HCT116 (cell line): Measurements from ENCODE around the gene SLFN5. TPM values are rescaled to one million over a fixed set of nuclear protein-coding genes. Genes with fewer than 3 reads are reported as not detected.

Source experiments
- ATAC-seq: fragments of 200-7000 bp; cut with Tn5 transposase; 2 replicates; pipeline ENCODE4 v1.9.1; 2020; ENCODE audit warnings: mild to moderate bottlenecking, moderate library complexity
- BruUV-seq: library from RNA; stranded (reverse); fragments of 400-500 nt; replicated peaks from 2 replicates; lab custom pipeline; 2021; lab: Mats Ljungman, UMichigan
- CTCF ChIA-PET: fragments of 300-600 bp; sonication (Branson Sonifier 250); formaldehyde crosslinking; loops from one replicate; lab custom pipeline; 2021; ENCODE audit warnings: antibody characterized with exemption; lab: Charles Lee
- POLR2A ChIA-PET: fragments of 300-600, 350-600 bp; sonication (Branson Sonifier 250); formaldehyde crosslinking; loops from one replicate; lab custom pipeline; 2021; ENCODE audit warnings: antibody characterized with exemption; lab: Charles Lee
- RAD21 ChIA-PET, 2 experiments: fragments of 300-600 bp; sonication (Branson Sonifier 250); formaldehyde crosslinking; loops; one replicate each; lab custom pipeline; 2023; ENCODE audit warnings: low total read pairs in 2 of 2; ENCODE audit not compliant: uncharacterized antibody in 2 of 2, unreplicated experiment in 2 of 2, low non-redundant PET in 1 of 2; lab: Charles Lee
- DNase-seq: peaks from one replicate; pipeline ENCODE4 v3.0.0-alpha.2; 2010; ENCODE audit warnings: low read depth, low spot score
- H2AFZ ChIP-seq: fragments of 200-600 bp; shearing (Covaris generic), sonication (generic); 2 replicates; pipeline ENCODE4 v1.6.1; 2017; ENCODE audit warnings: low read depth, mixed run types, mixed read lengths, antibody characterized with exemption, low read length; ENCODE audit not compliant: poor library complexity, severe bottlenecking
- H3K27ac ChIP-seq: 2 replicates; pipeline ENCODE4 v1.5.1; 2012; ENCODE audit warnings: low read depth, low read length
- H3K27me3 ChIP-seq: fragments of 200-600 bp; sonication (generic); 2 replicates; pipeline ENCODE4 v1.6.1; 2016; ENCODE audit warnings: mixed run types, low read length, mixed read lengths; ENCODE audit not compliant: insufficient read depth
- H3K36me3 ChIP-seq, 2 experiments: fragments of 200-500 bp in 1 of 2; fragments of 200-600 bp in 1 of 2; sonication (Bioruptor generic) in 1 of 2; sonication (generic) in 1 of 2; 2 replicates each; pipeline versions ENCODE4 v1.5.1 to v1.6.1; 2014 to 2016; ENCODE audit warnings: low read length in 2 of 2, inconsistent platforms in 1 of 2, mixed read lengths in 1 of 2, mixed run types in 1 of 2; ENCODE audit not compliant: insufficient read depth in 2 of 2, control insufficient read depth in 1 of 2
- H3K4me1 ChIP-seq, 2 experiments: fragments of 200-600 bp in 1 of 2; sonication (generic) in 1 of 2; 2 replicates each; pipeline versions ENCODE4 v1.5.1 to v1.6.1; 2012 to 2017; ENCODE audit warnings: low read length in 2 of 2, inconsistent platforms in 1 of 2, mild to moderate bottlenecking in 1 of 2, mixed read lengths in 1 of 2, mixed run types in 1 of 2, moderate library complexity in 1 of 2; ENCODE audit not compliant: insufficient read depth in 2 of 2, control insufficient read depth in 1 of 2
- H3K4me2 ChIP-seq: fragments of 200-600 bp; sonication (generic); 2 replicates; pipeline ENCODE4 v1.6.1; 2017; ENCODE audit warnings: mixed run types, low read length, mixed read lengths
- H3K4me3 ChIP-seq, 2 experiments: fragments of 200-600 bp in 1 of 2; sonication (generic) in 1 of 2; replicated peaks in 1 of 2; 2 replicates each; pipeline ENCODE4 v1.5.1; 2011 to 2016; ENCODE audit warnings: low read length in 2 of 2, control low read depth in 1 of 2, low read depth in 1 of 2, mild to moderate bottlenecking in 1 of 2, mixed read lengths in 1 of 2, mixed run types in 1 of 2
- H3K79me2 ChIP-seq: fragments of 200-600 bp; sonication (generic); 2 replicates; pipeline ENCODE4 v1.6.1; 2017; ENCODE audit warnings: mild to moderate bottlenecking, mixed run types, low read length, moderate library complexity, mixed read lengths; ENCODE audit not compliant: insufficient read depth
- H3K9ac ChIP-seq: fragments of 200-600 bp; sonication (generic); 2 replicates; pipeline ENCODE4 v1.6.1; 2016; ENCODE audit warnings: low read length, mixed read lengths
- H3K9me2 ChIP-seq: fragments of 200-600 bp; sonication (generic), shearing (Covaris generic); 2 replicates; pipeline ENCODE4 v1.6.1; 2017; ENCODE audit warnings: mixed run types, mild to moderate bottlenecking, moderate library complexity; ENCODE audit not compliant: insufficient read depth
- H3K9me3 ChIP-seq, 2 experiments: fragments of 200-500 bp in 1 of 2; fragments of 200-600 bp in 1 of 2; sonication (Bioruptor generic) in 1 of 2; sonication (generic) in 1 of 2; 2 replicates each; pipeline ENCODE4 v1.6.1; 2014 to 2017; ENCODE audit warnings: low read length in 2 of 2, mixed read lengths in 2 of 2, inconsistent platforms in 1 of 2, low read depth in 1 of 2, mild to moderate bottlenecking in 1 of 2, mixed run types in 1 of 2, moderate library complexity in 1 of 2; ENCODE audit not compliant: control insufficient read depth in 1 of 2, insufficient read depth in 1 of 2
- H4K20me1 ChIP-seq: fragments of 200-600 bp; sonication (generic), shearing (Covaris generic); 2 replicates; pipeline ENCODE4 v1.6.1; 2017; ENCODE audit warnings: mixed run types, mild to moderate bottlenecking, moderate library complexity; ENCODE audit not compliant: insufficient read depth
- CEBPB ChIP-seq: IDR thresholded peaks from 2 replicates; pipeline ENCODE4 v1.6.1; 2012; ENCODE audit warnings: low read depth
- FOSL1 ChIP-seq: IDR thresholded peaks from 2 replicates; pipeline ENCODE4 v1.6.1; 2012; ENCODE audit warnings: low read depth
- JUND ChIP-seq: IDR thresholded peaks from 2 replicates; pipeline ENCODE4 v1.6.1; 2012
- POLR2A ChIP-seq: IDR thresholded peaks from 2 replicates; pipeline ENCODE4 v1.7.0; 2011; ENCODE audit warnings: borderline replicate concordance; ENCODE audit not compliant: insufficient read depth, insufficient read length; ENCODE audit errors: extremely low read depth
- SP1 ChIP-seq: IDR thresholded peaks from 2 replicates; pipeline ENCODE4 v1.6.1; 2012; ENCODE audit warnings: low read depth
- intact Hi-C: fragments of 100-400 bp; cut with micrococcal nuclease; formaldehyde crosslinking; loops from 2 replicates; pipeline ENCODE4 v1.10.0; 2022
- total RNA-seq: library from RNA; stranded (reverse); gene quantifications from one replicate; pipeline ENCODE4 v1.2.1, GENCODE V29; 2021; ENCODE audit not compliant: unreplicated experiment
- TF ChIP-seq, protein P1 (sequence below): IDR thresholded peaks from 2 replicates; pipeline ENCODE4 v1.6.1; 2011; ENCODE audit warnings: mild to moderate bottlenecking, low read length, moderate library complexity; ENCODE audit not compliant: insufficient replicate concordance; ENCODE audit errors: extremely low read depth

The SLFN5 gene
- total RNA-seq, 1 experiment from 2014 or later: 23.7 TPM

GRCh38 chr17:35254107-35254773 is 11.4 kb downstream of the SLFN5 start (continued):
- TF ChIP-seq, protein P1, sequence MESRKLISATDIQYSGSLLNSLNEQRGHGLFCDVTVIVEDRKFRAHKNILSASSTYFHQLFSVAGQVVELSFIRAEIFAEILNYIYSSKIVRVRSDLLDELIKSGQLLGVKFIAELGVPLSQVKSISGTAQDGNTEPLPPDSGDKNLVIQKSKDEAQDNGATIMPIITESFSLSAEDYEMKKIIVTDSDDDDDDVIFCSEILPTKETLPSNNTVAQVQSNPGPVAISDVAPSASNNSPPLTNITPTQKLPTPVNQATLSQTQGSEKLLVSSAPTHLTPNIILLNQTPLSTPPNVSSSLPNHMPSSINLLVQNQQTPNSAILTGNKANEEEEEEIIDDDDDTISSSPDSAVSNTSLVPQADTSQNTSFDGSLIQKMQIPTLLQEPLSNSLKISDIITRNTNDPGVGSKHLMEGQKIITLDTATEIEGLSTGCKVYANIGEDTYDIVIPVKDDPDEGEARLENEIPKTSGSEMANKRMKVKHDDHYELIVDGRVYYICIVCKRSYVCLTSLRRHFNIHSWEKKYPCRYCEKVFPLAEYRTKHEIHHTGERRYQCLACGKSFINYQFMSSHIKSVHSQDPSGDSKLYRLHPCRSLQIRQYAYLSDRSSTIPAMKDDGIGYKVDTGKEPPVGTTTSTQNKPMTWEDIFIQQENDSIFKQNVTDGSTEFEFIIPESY: no peak
- TF ChIP-seq, all 23 proteins: peak for 8

- Histone ChIP-seq H3K4me1 (peaks cover 36 to 46% of the 10 kb centered on the region in 2 experiments), H3K79me2 (no peaks in the 10 kb centered on the region), H2AFZ (no peak overlapping the region), H3K9me2 (no peaks in the 10 kb centered on the region), H3K4me3 (no peak overlapping the region)
- RAD21 ChIA-PET: no interaction called here
- no peak for TF ChIP-seq POLR2A
- TF ChIP-seq, all 23 proteins: peak for 0
- H3K9ac ChIP-seq: no peak overlapping the region
- H4K20me1 ChIP-seq: no peaks in the 10 kb centered on the region
- no peaks in the 10 kb centered on the region for H3K36me3 ChIP-seq
- H3K4me2 ChIP-seq: no peak overlapping the region
- no TSS peak for BruUV-seq
- H3K27ac ChIP-seq: no peak overlapping the region
- ChIA-PET POLR2A (no interaction called here), CTCF (no interaction called here)
- H3K27me3 ChIP-seq: peaks cover 6% of the 10 kb centered on the region; the same call in 1 of the 2 replicates
- ATAC-seq: no peak
- DNase-seq: no peak
- intact Hi-C loops: loop anchor here (5.0 kb wide), 1 partner anchor 282 kb away; the partner anchor contains the start of gene SLFN12L
- H3K9me3 ChIP-seq: no peaks in the 10 kb centered on the region
These were observed 12.4 kb downstream of the SLFN5 start for GRCh38 chr17:35255316-35255715.

- ChIA-PET POLR2A (interaction anchor here (1.1 to 1.7 kb wide), 4 partner anchors 9 to 13 kb away, joined by 3 to 12 read pairs (median 4); partner anchors contain the start of gene SLFN5), CTCF (interaction anchor here (1.2 kb wide), 1 partner anchor 282 kb away, joined by 3 read pairs; no protein-coding TSS in a partner anchor), RAD21 (no interaction called here)
- Histone ChIP-seq H4K20me1 (no peaks in the 10 kb centered on the region), H3K27me3 (peaks cover 6% of the 10 kb centered on the region; the same call in 1 of the 2 replicates), H3K4me1 (peaks cover 36 to 46% of the 10 kb centered on the region in 2 experiments), H3K9me3 (no peaks in the 10 kb centered on the region), H3K36me3 (no peaks in the 10 kb centered on the region), H3K27ac (peak overlapping the region; percentile 34; the same call in 1 of the 2 replicates), H3K4me3 (no peak overlapping the region), H3K79me2 (no peaks in the 10 kb centered on the region), H3K9me2 (no peaks in the 10 kb centered on the region), H3K9ac (no peak overlapping the region), H2AFZ (no peak overlapping the region), H3K4me2 (peak overlapping the region; percentile 42)
- ATAC-seq (peak; percentile 75), DNase-seq (peak; percentile 24)
- peak; percentile 9; the same call in 1 of the 2 replicates for TF ChIP-seq JUND
- 0 out of 2 replicates have a peak, but pooled peaks have one; percentile 11 for TF ChIP-seq CEBPB
- TF ChIP-seq FOSL1: no peak
- no peak for TF ChIP-seq SP1
- intact Hi-C loops: loop anchor here (5.0 kb wide), 1 partner anchor 281 kb away; the partner anchor contains the start of gene SLFN12L
- BruUV-seq: no TSS peak
These were observed 13.8 kb downstream of the SLFN5 start for GRCh38 chr17:35256629-35257028.
